NB4 (cell line): Measurements from ENCODE around the gene FRMD5.

ENCODE experiments used
- POLR2A ChIP-seq: IDR thresholded peaks from 2 replicates; pipeline ENCODE4 v1.6.1; 2011; ENCODE audit warnings: mild to moderate bottlenecking; ENCODE audit not compliant: insufficient read length; ENCODE audit errors: extremely low read depth
- TF ChIP-seq, protein P1 (sequence below): IDR thresholded peaks from one replicate; pipeline ENCODE4 v1.5.1; 2012; ENCODE audit warnings: low read depth, low read length

DNA sequence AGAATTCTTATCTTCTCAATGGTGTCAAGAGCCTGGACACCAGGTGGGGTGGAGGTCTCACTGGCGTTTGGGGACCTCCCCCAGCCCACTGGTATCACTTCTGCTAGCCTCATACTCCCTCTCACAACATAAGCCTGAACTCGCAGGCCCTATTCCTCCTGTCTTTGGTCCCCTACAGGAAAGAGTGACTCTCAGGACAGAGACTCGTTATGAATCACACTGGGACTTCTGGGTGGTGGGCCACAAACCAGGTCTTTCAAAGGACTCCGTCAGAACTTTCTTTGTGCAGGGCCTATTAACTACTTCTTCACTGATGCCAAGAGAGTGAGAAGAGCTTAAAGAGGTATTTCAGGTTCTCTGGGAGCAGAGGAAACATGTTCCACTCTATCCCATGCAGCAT is 267.9 kb downstream of the FRMD5 start:
- TF ChIP-seq, protein P1, sequence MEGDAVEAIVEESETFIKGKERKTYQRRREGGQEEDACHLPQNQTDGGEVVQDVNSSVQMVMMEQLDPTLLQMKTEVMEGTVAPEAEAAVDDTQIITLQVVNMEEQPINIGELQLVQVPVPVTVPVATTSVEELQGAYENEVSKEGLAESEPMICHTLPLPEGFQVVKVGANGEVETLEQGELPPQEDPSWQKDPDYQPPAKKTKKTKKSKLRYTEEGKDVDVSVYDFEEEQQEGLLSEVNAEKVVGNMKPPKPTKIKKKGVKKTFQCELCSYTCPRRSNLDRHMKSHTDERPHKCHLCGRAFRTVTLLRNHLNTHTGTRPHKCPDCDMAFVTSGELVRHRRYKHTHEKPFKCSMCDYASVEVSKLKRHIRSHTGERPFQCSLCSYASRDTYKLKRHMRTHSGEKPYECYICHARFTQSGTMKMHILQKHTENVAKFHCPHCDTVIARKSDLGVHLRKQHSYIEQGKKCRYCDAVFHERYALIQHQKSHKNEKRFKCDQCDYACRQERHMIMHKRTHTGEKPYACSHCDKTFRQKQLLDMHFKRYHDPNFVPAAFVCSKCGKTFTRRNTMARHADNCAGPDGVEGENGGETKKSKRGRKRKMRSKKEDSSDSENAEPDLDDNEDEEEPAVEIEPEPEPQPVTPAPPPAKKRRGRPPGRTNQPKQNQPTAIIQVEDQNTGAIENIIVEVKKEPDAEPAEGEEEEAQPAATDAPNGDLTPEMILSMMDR: no peak
- no peak for TF ChIP-seq POLR2A
